ENCODE measurements around the gene KRTAP4-9.
"Not testable (repeated sequence)": the region's sequence is repeated elsewhere in the genome, so short reads cannot be mapped to it uniquely, and the experiment has no call there.

Gene KRTAP4-9

GRCh38 chr17:41105347-41105746, at the start of gene KRTAP4-9:
Gene KRTAP4-9, plus strand, starts transcription at chr17:41105389. Its CDS starts 0 bp downstream, at chr17:41105389.
- not testable (repeated sequence) for FAIRE-seq

GRCh38 chr17:41057547-41057946, 47.6 kb upstream of the KRTAP4-9 start:
- no peak for FAIRE-seq

DNA sequence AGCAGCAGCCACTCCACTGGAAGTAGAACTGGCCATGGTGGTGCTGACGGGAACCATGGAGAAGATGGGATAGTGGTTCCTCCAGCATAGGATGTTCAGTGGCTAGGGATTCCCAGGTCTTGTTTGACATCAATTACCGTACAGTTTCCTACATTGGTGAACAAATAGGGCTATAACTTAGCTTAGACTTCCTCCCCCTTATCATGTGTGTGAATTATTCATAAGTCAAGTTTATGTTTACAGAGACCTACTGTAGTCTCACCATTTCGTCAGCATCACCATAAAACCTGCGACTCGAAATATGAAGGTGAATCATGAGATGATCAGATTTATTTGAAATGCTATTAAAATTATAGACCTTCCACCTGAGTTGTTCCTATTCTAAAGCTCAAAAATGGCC, 46.4 kb upstream of the KRTAP4-9 start:
- FAIRE-seq, result no peak

- not testable (repeated sequence) for FAIRE-seq
Observed at GRCh38 chr17:41059276-41060051, 45.7 kb upstream of the KRTAP4-9 start.

DNA sequence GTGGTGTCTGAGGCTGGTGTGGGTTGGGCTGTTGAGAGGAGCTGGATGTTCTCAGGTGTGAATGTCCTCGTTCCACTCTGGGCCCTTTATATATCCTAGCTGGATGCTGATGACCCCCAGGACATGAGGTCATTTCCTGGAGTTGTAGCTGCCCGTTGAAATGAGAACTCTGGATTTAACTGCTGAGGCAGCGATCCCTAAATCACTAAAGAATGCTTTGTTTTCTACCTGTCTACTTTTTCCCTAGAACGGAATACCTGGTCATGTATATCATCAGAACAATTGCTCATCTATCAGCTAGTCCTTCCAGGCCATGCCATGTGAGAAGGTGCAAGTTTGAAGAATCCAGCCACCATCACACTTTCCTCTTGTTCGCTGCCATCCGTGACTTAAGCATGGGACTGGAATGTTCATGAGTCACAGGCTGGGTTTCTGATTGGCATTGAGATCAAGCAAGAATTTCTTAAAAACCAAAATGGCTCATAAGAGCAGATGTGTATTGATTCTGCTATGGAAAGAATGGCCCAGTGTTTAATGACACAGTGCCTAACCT, 45.1 kb upstream of the KRTAP4-9 start, which contains the start of gene KRTAP2-3:
Gene KRTAP2-3 (minus strand): TSS at position 63 of the 553 bp plus-strand sequence. CDS start 64 bp downstream, outside the sequence.
- FAIRE-seq, result no peak

- no peak for FAIRE-seq
Observed at GRCh38 chr17:41061964-41062363, 43.2 kb upstream of the KRTAP4-9 start.

DNA sequence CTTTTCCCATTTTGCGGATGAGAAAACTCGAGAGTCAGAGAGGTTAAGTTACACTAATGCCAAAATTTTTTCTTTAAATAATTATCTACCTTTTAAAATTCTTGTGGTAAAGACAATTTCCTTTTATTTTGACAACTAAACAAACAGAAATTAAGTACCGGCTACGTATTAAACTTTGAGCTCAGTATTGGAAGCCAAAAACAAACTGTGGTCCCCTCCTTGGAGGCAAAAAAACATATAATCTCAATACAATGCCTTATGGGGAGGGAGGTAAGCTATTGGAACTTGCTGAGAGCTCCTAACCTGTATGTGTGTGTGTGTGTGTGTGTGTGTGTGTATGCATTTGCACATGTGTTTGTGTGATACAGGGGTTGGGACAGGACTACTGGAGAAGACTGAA, 41.7 kb upstream of the KRTAP4-9 start:
- no peak for FAIRE-seq

DNA sequence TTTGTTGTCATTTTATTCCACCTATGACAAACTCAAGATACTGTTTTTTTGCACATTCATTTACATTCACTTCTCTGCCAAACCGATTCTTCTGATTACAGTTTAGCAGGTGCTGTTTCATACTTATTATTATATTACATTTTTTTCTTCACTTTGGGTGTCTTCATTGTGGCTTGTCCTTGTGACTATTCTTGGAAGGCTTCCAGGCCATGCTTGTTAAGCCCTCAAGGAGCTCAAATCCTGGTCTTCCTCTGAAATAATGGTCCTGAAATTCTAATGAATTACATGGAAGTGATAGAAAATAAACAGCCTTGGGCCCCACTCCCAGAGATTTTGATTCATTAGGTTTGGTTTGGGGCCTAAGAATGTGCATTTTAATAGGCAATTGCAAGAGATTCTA, 40.9 kb upstream of the KRTAP4-9 start:
- no peak for FAIRE-seq

DNA sequence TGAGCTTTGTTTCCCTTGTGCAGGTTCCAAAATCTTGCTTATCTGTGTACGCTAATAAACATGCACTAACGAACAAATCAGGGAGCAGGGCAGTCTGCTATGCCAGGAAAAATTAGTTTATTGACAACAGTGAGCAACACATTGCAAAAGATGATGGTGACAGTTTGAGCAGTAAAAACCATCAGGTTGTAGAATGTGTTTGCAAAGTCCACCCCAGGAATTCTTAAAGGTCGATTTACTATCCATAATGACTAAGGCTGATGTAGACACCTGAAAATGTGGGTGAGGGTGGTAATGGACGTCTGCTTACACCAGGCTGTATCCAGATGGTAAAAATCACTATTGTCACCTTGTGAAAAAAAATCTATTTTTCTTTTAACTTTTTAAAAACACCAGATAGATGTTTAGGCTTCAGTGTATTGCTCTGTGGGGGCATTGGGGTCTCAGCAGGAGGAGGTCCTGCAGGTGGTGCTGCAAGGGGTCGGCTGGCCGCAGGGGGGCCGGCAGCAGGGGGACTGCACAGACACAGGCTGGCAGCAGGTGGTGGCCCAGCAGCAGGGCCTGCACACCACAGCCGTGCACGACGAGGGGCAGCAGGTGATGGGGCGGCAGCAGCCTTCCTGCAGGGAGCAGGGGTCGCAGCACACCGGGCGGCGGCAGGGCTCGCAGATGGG, 40.0 kb upstream of the KRTAP4-9 start:
- FAIRE-seq, result not testable (repeated sequence)

- FAIRE-seq, result no peak
Observed at GRCh38 chr17:41065829-41066624, 39.2 kb upstream of the KRTAP4-9 start, which contains the start of gene KRTAP2-4. Gene KRTAP2-4, minus strand, starts transcription at chr17:41065879. Its CDS starts 34 bp downstream, at chr17:41065845.

- no peak for FAIRE-seq
Observed at GRCh38 chr17:41067281-41067680, 37.9 kb upstream of the KRTAP4-9 start.

GRCh38 chr17:41069031-41069430, 36.2 kb upstream of the KRTAP4-9 start:
- FAIRE-seq, result no peak

- FAIRE-seq, result no peak
Observed at GRCh38 chr17:41071606-41072360, 33.4 kb upstream of the KRTAP4-9 start.

DNA sequence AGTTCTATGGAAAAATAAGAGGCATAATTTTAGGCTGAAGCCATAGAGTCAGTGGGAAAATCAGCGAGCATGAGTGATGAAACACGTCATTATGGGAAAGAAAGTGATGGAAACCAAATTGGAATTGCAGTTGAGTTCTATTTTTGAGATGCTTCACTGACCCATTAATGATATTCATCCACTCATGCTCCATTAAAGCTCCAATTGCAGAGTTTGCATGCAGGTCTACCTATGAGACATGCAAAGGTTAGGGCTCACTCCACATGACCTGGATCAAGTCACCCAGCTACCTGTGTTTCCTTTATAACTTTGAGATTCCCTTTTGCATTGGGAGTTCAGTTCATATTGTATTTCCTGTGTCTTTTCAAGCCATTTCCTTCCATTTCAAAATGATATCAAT, 31.5 kb upstream of the KRTAP4-9 start:
- no peak for FAIRE-seq

DNA sequence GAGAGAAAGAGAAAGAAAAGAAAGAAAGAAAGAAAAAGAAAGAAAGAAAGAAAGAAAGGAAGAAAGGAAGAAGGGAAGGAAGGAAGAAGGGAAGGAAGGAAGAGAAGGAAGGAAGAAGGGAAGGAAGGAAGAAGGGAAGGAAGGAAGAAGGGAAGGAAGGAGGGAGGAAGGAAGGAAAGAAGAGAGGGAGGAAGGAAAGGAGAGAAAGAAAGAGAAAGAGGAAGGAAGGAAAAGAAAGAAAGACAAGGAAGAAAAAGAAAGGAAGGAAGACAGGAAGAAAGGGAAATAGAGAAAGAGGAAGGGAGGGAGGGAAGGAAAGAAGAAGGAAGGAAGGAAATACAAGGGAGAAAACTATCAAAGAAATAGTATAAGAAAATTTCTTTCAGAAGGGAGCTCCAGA, 28.4 kb upstream of the KRTAP4-9 start:
- FAIRE-seq, result no peak

DNA sequence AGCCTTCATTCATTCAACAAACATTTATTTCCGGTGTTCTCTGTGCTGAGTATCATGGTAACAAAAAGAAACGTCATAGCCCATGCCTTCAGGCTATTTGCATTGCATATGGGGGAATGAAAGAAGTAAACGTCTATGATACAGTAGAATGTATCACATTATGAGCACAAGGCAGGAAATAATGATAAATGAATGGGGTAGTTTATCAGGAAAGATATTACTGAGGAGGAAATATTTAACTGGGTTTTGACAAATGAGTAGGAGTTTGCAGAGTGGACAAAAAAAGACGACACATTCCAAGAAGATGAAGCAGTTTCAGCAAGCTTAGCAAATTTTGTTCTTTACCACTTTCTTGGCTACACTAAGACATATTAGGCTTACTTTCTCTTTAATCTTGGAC, 22.6 kb upstream of the KRTAP4-9 start:
- FAIRE-seq, result no peak

- FAIRE-seq, result not testable (repeated sequence)
Observed at GRCh38 chr17:41083427-41083826, 21.8 kb upstream of the KRTAP4-9 start.

GRCh38 chr17:41084100-41084856, 20.9 kb upstream of the KRTAP4-9 start, which contains the start of gene KRTAP4-7:
Gene KRTAP4-7, plus strand, starts transcription at chr17:41084150. Its CDS starts 57 bp downstream, at chr17:41084207.
- not testable (repeated sequence) for FAIRE-seq

DNA sequence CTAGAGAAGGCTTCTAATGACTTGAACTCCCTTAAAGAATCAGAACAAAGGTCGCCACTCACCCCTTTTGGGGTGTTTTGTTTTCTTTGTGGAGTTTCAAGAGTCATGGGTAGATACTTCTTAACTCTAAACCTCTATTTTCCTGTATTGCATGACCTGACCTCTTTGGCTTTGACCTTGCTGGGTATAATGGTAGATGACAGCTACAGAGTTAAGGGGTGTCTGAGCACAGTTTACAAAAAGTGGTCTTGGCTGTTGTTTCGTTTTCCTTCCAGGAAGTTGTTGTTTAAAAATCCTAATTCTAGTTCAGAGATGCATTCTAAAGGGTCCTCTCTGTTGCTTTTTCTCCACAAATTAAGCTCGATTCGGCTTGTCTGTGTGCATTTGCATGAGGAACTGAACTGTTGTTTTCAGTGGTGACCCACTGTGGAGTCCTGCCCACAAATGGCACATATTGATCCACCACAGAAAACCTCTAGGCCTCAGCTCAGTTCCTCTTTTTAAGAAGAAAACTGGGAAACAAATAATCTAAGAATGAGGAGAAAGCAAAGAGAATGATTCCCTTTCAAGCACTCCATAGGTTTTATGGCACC, 16.3 kb upstream of the KRTAP4-9 start:
- not testable (repeated sequence) for FAIRE-seq

DNA sequence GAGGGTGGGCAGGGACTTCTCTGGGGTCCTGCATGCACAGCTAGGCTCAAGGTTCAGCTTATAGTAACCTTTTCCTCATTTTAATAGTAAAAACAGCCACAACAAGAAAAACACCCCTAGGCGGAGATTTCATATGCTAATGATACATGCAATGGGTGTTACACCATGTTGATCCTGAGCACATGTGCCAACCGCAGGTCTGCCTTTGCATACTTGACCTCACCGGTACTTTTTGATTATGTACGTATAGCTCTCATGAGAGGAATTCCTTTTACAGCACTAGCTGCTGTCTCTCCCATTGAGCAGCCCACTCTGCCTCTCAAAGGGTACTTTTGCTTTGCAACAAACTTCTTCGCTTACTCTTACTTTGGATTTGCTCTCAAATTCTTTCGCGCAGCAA, 9.1 kb upstream of the KRTAP4-9 start:
- no peak for FAIRE-seq

DNA sequence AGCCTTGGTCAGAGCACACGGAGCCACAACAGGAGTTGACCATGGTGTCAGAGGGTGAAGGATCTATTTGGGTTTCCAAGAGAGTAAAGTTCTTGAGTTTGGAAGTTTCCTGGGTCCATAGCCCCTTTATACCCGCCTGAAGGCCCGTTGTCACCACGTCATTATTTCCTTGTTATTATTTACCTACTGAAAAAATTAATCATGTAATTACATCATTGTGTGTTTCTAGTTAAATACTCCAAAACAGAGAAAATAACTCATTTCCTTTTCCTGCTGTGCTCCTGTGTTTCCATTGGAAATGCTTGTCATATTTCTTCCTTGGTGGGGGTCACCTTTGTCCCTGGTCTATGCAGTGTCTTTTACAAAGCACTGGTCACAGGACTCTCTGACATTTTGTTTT, 7.1 kb upstream of the KRTAP4-9 start, which contains the start of gene KRTAP4-8:
Gene KRTAP4-8 (minus strand): TSS at position 101 of the 400 bp plus-strand sequence. CDS start 58 bp downstream, at position 43.
- FAIRE-seq, result no peak
